NCI-H2196 treated with DMSO at 0.1 percent for 48 hours (cell line): ENCODE data around the gene CLEC10A.
A peak's percentile ranks its signal among the peaks of the same experiment; 100 is the strongest.
"Not testable (repeated sequence)": the region's sequence is repeated elsewhere in the genome, so short reads cannot be mapped to it uniquely, and the experiment has no call there.

ENCODE experiments used
- DNase-seq: peaks from one replicate; lab custom pipeline; 2025; ENCODE audit not compliant: unreplicated experiment; lab: John Stamatoyannopoulos, UW

Gene CLEC10A

DNA sequence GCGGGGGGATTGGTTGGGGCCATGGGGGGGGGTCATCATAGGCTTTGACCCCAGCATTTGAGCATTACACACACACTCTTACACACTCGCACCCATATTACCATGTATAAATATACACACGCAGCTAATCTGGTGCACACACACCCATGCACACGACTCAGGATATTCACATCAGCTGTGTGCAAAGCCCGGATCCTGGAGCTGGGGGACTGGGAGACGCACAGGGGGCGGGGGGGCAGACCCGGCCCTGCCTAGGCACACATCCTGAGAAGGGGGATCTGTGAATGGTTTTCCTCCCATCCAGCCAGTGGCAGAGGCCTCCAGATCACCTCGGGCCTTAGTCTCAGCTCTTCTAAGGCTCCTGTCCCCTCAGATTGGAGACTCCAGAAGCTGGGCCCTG lies 28.9 kb upstream of the CLEC10A start:
- DNase-seq = no peak

DNA sequence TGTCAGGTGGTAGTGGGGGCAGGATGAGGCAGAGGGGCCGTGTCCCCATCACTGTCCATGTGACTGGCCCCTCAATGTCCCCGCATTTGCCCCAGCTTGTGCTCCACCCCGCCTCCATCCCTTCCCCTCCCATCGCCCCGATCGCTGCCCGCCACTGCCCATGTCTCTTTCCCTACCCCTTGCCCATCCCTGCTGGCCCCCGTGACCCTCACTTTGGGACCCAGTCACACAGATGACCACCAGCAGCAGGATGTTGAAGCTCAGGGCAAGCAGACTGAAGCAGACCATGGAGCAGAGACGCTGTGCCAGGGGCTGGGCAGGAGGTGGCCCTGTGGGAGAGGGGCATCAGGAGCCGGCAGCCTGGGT lies 28.5 kb upstream of the CLEC10A start:
- no peak for DNase-seq

DNA sequence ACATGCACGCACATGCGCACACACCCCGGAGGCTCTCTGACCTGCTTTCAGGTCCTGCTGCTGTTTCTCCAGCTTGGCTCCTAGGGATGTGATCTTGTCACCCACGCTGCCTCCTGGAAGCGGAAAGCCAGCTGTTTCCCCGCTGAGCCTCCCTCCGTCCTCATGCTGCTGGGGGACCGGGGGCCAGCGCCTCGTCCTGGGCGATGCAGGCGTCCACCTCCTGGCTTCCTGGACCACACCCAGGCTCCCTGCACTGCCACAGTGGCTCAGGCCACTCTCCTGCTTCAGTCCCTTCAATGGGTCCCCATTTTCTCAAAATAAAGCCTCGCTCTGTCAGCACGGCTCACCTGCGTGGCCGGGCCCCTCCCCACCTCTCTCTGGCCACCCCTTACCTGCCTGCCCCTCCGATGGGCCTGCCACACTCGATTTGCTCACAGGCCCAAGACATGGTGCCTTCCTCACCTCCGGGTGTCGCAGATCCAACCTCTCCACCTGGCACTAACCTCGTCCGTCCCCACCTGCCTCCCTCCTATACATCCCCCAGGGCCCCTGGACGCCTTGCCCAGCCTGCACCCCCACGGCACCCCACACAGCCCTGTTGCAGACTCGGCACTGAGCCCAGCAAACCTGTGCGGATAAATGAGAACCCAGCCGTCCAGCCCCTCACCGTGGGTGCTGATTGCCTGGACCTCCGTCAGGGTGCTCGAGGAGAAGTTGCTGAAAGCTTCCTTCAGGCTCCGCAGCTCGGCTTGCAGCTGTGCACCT lies 27.9 kb upstream of the CLEC10A start:
- no peak for DNase-seq

DNA sequence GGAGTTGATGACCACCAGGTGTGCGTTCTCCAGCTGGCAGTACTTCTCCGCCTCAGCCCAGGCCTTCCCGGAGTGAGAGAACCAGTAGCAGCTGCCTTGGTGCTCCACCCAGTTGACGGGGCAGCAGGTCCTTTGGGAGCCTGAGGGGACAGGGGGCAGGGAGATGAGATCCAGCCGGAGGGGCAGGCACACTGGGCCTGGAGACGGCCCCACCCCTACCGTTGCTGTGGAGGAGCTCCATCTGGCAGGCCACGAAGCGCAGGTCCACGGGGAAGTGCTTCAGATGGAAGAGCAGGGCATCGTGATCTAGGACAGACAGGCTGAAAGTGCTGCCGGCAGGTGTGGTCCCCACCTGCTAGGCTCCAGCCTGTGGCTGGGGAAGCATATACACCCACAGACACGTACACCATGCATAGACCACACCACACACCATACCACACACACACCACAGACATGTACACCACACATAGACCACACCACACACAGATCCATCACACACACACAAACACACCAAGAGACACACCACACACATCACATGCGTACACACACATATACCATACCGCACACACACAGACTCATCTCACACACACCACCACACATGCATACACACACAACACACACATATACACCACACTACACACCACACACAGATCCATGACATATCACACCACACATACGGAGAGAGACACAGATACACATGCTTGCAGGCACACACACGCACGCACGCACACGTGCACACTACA lies 27.1 kb upstream of the CLEC10A start:
- peak; percentile 10 for DNase-seq

- no peak for DNase-seq
These were observed 22.4 kb upstream of the CLEC10A start for GRCh38 chr17:7102421-7102820.

DNA sequence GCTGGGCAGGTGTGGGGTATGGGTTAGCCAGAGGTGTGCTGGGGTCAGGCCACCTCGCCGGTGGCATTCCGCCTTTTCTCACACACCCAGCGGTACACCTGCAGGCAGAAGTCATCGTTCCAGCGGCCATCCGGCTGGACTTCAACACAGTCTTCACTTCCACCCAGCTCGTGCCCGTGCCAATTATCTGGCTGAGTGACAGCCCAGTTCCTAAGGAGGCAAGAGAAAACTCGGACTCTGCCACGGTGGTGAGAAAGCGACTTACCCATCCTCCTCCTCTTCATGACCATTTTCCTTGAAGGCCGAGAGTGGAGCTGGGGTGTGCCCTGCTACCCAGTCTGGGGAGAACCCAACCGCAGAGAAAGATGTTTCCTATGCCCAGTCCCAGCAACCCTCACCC lies 21.5 kb upstream of the CLEC10A start:
- DNase-seq = no peak

DNA sequence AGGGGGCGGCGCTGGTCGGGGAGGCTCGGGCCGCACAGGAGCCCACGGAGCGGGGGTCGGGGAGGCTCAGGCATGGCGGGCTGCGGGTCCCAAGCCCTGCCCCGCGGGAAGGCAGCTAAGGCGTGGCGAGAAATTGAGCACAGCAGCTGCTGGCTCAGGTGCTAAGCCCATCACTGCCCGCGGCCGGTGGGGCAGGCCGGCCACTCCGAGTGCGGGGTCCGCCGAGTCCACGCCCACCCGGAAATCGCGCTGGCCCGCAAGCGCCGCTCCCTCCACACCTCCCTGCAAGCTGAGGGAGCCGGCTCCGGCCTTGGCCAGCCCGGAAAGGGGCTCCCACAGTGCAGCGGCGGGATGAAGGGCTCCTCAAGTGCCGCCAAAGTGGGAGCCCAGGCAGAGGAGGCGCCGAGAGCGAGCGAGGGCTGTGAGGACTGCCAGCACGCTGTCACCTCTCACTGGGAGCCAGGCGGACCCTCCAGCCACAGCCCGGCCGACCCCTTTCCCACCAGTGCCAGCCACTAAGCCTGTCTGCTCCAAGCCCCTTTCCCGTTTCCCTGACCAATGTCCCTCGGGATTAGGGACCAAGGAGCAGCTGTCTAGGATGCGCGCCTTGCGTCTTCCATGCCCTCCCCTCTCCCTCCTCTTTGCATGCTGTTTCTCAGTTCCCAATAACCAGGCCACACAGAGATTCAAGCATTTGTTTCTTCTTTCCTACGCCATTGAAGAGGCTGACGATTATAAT lies 20.8 kb upstream of the CLEC10A start:
- not testable (repeated sequence) for DNase-seq

DNA sequence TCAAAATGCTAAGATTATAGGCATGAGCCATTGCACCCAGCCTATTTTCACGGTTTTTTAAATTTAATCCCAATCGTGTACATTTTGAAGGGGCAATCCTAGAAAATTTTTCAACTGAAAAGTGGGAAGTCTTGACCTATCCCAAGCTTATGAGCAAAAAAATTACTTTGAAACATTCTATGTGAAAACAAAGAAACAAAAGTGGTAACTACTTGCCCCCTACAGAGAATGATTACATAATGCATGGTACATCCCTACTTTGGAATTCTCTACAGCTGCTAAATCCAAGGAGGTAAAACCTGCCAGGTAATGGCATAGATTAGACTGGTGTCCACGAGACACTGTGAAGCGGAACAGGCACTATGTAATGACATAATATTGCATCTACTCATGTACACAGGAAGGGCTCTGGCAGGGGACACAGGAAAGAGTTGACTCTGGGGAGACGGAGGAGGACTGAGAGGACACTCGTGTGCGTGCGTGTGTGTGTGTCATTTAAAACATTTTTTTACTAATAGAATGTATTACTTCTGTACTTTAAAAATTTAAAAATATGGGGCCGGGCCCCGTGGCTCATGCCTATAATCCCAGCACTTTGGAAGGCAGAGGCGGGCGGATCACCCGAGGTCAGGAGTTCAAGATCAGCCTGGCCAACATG lies 18.9 kb upstream of the CLEC10A start:
- DNase-seq = no peak

GRCh38 chr17:7097940-7098339 lies 17.9 kb upstream of the CLEC10A start:
- DNase-seq = no peak

DNA sequence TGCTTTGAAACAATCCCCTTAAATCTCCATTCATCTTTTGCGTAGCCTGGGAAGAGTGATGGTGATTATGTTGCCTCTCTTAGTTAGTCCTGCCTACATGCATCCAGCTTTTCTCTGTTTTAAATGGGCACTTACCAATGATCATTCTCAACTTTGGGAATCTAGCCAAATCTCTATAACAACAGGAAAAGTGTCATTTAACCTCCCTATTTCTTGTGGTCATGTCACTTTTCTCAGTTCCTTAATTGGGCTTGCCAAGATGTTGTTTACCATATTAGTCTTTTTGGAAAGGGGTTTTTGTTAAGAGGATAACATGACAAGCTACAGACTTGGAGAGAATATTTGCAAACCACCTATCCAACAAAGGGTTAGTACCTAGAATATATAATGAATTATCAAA lies 15.6 kb upstream of the CLEC10A start:
- no peak for DNase-seq

DNA sequence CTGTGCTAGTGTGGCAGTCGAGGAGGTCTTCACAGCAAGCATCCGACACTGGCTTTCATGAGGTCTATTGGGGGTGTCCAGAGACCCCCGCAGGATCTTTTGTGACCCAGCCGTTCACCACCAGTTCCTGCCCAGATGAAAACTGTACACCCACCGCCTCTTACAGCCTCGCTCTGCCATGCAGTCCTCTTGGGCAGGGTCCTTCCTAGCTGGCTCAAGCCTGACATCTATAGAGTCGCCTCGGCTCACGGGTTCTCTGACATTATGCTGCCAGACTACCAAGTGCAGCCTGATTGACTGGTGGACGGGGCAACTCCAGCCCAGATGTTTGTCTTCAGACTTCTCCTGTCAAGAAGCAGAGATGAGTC lies 14.6 kb upstream of the CLEC10A start:
- DNase-seq = no peak

DNA sequence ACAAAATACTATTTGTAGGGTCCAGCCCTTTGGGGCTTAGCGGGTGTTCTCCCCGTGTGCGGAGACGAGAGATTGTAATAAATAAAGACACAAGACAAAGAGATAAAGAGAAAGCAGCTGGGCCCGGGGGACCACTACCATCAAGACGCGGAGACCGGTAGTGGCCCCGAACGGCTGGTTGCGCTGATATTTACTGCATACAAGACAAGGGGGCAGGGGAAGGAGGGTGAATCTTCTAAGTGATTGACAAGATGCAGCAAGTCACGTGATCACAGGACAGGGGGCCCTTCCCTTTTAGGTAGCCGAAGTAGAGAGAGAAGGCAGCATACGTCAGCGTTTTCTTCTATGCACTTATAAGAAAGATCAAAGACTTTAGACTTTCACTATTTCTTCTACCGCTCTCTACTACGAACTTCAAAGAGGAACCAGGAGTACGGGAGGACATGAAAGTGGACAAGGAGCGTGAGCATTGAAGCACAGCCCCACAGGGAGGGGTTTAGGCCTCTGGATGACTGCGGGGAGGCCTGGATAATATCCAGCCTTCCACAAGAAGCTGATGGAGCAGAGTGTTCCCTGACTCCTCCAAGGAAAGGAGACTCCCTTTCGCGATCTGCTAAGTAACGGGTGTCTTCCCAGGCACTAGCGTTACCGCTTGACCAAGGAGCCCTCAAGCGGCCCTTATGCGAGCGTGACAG lies 11.4 kb upstream of the CLEC10A start:
- DNase-seq = not testable (repeated sequence)

DNA sequence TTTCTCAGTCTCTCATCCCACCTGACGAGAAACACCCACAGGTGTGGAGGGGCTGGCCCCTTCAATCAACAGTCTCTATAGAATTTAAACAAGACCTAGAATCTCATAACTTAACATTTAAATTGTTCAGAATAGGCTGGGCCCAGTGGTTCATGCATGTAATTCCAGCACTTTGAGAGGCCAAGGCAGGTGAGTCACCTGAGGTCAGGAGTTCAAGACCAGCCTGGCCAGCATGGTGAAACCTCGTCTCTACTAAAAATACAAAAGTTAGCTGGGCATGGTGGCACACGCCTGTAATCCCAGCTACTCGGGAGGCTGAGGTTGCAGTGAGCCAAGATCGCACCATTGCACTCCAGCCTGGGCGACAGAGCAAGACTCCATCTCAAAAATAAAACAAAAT lies 9.5 kb upstream of the CLEC10A start:
- not testable (repeated sequence) for DNase-seq

DNA sequence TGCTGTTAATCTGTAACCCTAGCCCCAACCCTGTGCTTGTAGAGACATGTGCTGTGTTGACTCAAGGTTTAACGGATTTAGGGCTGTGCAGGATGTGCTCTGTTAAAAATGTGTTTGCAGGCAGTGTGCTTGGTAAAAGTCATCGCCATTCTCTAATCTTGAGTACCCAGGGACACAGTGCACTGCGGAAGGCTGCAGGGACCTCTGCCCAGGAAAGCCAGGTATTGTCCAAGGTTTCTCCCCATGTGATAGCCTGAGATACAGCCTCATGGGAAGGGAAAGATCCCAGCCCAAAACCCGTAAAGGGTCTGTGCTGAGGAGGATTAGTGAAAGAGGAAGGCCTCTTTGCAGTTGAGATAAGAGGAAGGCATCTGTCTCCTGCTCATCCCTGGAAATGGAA lies 8.4 kb upstream of the CLEC10A start:
- not testable (repeated sequence) for DNase-seq

- no peak for DNase-seq
These were observed 4.0 kb upstream of the CLEC10A start for GRCh38 chr17:7084088-7084487.

DNA sequence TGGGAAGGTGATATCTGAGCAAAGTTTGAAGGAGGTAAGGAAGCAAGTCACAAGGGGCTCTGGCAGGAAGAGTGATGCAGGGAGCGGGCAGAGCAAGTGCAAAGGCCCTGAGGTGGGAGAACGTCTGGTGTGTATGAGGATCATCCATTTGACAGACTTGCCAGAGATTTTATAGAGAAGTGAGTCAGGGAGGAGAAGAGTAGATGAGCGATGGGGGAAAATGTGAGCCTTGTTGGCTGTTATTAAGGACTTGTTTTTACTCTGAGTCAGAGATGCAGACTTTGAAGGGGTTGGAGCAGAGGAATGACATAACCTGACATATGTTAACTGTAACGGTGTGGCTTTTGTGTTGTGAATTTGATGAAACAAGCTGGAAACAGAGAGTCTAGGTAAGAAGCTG lies 3.5 kb upstream of the CLEC10A start:
- no peak for DNase-seq

DNA sequence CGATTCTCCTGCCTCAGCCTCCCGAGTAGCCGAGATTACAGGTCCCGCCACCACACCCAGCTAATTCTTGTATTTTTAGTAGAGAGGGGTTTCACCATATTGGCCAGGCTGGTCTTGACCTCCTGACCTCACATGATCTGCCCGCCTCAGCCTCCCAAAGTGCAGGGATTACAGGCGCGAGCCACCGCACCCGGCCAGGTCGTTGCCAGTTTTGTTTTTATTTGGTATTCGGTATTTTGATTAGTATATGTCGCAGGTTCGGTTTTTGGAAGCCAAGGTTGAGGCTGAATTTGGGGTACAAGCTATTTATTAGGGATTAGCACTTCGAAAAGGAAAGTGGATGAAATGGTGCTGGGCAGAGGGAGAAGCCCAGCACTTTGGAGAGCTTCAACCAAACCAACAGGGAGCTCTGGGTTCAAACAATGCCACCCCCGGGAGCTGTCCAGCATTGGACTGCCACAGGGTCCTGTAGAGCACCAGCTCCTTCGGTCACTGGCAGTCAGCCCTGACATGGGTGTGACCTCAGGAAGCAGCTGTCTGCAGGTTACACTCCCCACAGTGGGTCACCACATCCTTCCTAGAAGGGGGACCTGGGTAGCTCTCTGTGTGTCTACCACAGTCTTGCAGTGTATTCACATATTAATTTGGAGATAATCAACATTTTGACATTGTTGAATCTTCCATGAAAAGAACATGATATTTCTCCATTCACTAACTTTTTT lies 1.5 kb upstream of the CLEC10A start:
- DNase-seq = no peak

DNA sequence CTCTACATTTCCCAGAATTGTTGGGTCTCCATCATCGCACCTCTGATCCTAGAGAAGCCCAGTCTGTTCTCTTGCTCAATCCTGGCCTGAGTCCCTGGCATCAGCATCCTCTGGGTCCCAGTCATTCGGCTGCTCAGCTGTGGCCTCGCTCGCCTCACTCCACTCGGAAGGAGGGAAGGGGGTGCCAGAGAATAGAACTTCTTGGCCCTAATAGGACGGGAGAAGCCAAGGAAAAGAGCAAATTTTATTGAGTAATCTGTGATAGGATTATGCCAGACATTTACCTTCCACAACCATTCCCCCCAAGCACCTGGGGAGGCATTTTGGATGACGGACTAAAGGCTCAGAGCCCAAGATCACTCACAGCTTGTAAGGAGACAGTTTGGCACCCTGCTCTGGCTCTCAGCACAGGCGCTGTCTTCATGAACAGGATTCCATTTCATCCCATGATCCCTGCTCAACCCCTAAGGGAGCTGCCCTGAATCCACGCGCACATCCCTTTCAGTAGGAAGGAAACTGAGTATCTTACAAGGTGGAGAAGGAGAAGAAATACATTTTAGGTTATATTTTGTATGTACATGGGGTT lies 498 bp upstream of the CLEC10A start:
- DNase-seq = no peak

GRCh38 chr17:7078711-7079110 lies 1.3 kb downstream of the CLEC10A start:
- no peak for DNase-seq
